Measurements from ENCODE around the gene NR6A1.
A peak's percentile ranks its signal among the peaks of the same experiment; 100 is the strongest.

The NR6A1 gene

DNA sequence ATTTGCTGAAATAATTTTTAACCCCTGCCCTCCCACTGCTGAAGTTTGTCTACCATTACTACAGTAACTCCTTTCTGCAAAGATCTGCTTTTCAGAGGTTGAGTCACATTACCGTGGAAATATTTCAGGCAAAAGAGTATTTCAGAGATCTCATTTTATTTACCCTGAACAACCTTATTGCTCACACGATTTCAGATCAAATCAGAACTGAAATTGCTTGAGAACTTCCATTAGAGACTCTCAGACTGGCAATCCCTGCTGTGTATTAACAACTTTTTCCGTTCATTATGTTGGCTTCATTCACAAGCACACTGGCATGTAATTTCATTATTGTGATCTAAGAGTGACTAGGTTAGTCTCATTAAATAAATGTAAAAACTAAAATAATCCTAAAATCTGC is 16.1 kb downstream of the NR6A1 start:
- H3K4me2 ChIP-seq (ENCODE audit: low read length), result no peak overlapping the region
- H3K27ac ChIP-seq (ENCODE audit: low read depth, low read length), result no peak overlapping the region
- no peaks in the 10 kb centered on the region for H3K9me3 ChIP-seq (ENCODE audit: control insufficient read depth, insufficient read depth, low read length)
- no peaks in the 10 kb centered on the region for H3K9me2 ChIP-seq (replicated peaks; ENCODE audit: control insufficient read depth, low read length)
- peaks cover 16% of the 10 kb centered on the region for H3K4me1 ChIP-seq (ENCODE audit: control insufficient read depth, low read length)
- H3K79me2 ChIP-seq (ENCODE audit: control insufficient read depth, low read length), result peaks cover 36% of the 10 kb centered on the region
- H3K36me3 ChIP-seq (ENCODE audit: control insufficient read depth, low read length), result no peaks in the 10 kb centered on the region
- no peaks in the 10 kb centered on the region for H3K27me3 ChIP-seq (ENCODE audit: control insufficient read depth, low read length)
- H4K20me1 ChIP-seq (ENCODE audit: control insufficient read depth, insufficient read depth, low read depth, low read length), result 0 out of 2 replicates have a peak, but pooled peaks cover 5% of the 10 kb centered on the region
- TF ChIP-seq EZH2phosphoT487 (IDR thresholded peaks at IDR 0.05; ENCODE audit: borderline replicate concordance, low read length), result no peak
- TF ChIP-seq, protein P1, sequence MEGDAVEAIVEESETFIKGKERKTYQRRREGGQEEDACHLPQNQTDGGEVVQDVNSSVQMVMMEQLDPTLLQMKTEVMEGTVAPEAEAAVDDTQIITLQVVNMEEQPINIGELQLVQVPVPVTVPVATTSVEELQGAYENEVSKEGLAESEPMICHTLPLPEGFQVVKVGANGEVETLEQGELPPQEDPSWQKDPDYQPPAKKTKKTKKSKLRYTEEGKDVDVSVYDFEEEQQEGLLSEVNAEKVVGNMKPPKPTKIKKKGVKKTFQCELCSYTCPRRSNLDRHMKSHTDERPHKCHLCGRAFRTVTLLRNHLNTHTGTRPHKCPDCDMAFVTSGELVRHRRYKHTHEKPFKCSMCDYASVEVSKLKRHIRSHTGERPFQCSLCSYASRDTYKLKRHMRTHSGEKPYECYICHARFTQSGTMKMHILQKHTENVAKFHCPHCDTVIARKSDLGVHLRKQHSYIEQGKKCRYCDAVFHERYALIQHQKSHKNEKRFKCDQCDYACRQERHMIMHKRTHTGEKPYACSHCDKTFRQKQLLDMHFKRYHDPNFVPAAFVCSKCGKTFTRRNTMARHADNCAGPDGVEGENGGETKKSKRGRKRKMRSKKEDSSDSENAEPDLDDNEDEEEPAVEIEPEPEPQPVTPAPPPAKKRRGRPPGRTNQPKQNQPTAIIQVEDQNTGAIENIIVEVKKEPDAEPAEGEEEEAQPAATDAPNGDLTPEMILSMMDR (IDR thresholded peaks at IDR 0.05; ENCODE audit: low read depth, low read length, poor library complexity, severe bottlenecking), result no peak
- H3F3A ChIP-seq (ENCODE audit: control insufficient read depth, insufficient read depth), result no peaks in the 10 kb centered on the region
- no peak overlapping the region for H3K4me3 ChIP-seq (ENCODE audit: low read length)

DNA sequence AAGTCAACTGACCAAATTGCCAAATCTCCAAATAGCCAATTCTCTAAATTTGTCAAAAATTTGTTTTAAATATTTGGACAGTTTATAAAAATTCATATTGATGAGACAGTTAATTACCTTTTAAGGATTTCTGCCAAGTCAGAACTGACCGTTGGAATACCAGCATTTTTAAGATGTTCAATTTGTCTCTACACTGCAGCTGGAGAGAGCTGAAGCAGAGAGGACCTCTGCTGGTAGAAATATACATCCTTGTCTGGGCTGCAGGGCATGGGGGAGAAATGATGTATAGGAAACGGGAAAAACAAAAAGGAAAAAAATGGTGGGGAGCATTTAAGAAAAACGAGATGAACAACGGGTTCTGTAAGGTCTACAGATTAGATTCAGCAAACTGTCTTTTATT is 16.8 kb downstream of the NR6A1 start:
- H3K9me3 ChIP-seq (ENCODE audit: control insufficient read depth, insufficient read depth, low read length), result no peaks in the 10 kb centered on the region
- no peaks in the 10 kb centered on the region for H3K9me2 ChIP-seq (replicated peaks; ENCODE audit: control insufficient read depth, low read length)
- no peak overlapping the region for H3K4me3 ChIP-seq (ENCODE audit: low read length)
- peaks cover 36% of the 10 kb centered on the region for H3K79me2 ChIP-seq (ENCODE audit: control insufficient read depth, low read length)
- peaks cover 16% of the 10 kb centered on the region for H3K4me1 ChIP-seq (ENCODE audit: control insufficient read depth, low read length)
- TF ChIP-seq, protein P1 (IDR thresholded peaks at IDR 0.05; ENCODE audit: low read depth, low read length, poor library complexity, severe bottlenecking), result peak; percentile 32
- no peak for TF ChIP-seq EZH2phosphoT487 (IDR thresholded peaks at IDR 0.05; ENCODE audit: borderline replicate concordance, low read length)
- H4K20me1 ChIP-seq (ENCODE audit: control insufficient read depth, insufficient read depth, low read depth, low read length), result 0 out of 2 replicates have a peak, but pooled peaks cover 5% of the 10 kb centered on the region
- no peak overlapping the region for H3K27ac ChIP-seq (ENCODE audit: low read depth, low read length)
- no peaks in the 10 kb centered on the region for H3F3A ChIP-seq (ENCODE audit: control insufficient read depth, insufficient read depth)
- H3K4me2 ChIP-seq (ENCODE audit: low read length), result no peak overlapping the region
- no peaks in the 10 kb centered on the region for H3K27me3 ChIP-seq (ENCODE audit: control insufficient read depth, low read length)
- no peaks in the 10 kb centered on the region for H3K36me3 ChIP-seq (ENCODE audit: control insufficient read depth, low read length)

DNA sequence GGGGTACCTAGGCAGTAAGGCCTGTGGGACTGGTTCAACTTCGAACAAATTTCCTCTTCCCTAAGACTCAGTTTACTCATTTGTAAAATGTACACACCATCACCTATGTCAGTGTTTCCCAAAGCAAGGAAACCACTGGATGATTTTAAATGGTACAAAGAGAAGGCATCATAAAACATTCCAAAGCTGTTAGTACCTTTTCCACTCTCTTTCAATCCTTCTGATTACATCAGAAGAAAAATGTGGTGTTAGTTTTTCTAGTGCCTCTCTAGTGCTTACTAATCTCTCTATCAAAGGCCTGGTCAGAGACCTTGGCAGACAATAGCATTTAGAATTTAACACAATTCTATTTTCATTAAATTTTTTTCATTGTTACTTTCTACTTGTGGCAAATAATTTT is 18.1 kb downstream of the NR6A1 start:
- no peaks in the 10 kb centered on the region for H3K9me2 ChIP-seq (replicated peaks; ENCODE audit: control insufficient read depth, low read length)
- H3K27me3 ChIP-seq (ENCODE audit: control insufficient read depth, low read length), result no peaks in the 10 kb centered on the region
- H3K36me3 ChIP-seq (ENCODE audit: control insufficient read depth, low read length), result no peaks in the 10 kb centered on the region
- no peaks in the 10 kb centered on the region for H3K9me3 ChIP-seq (ENCODE audit: control insufficient read depth, insufficient read depth, low read length)
- peaks cover 3% of the 10 kb centered on the region for H3K4me1 ChIP-seq (ENCODE audit: control insufficient read depth, low read length)
- no peaks in the 10 kb centered on the region for H4K20me1 ChIP-seq (ENCODE audit: control insufficient read depth, insufficient read depth, low read depth, low read length)
- H3K79me2 ChIP-seq (ENCODE audit: control insufficient read depth, low read length), result peaks cover 24% of the 10 kb centered on the region
- no peak for TF ChIP-seq EZH2phosphoT487 (IDR thresholded peaks at IDR 0.05; ENCODE audit: borderline replicate concordance, low read length)
- TF ChIP-seq, protein P1 (IDR thresholded peaks at IDR 0.05; ENCODE audit: low read depth, low read length, poor library complexity, severe bottlenecking), result no peak
- H3K4me2 ChIP-seq (ENCODE audit: low read length), result no peak overlapping the region
- no peak overlapping the region for H3K27ac ChIP-seq (ENCODE audit: low read depth, low read length)
- no peak overlapping the region for H3K4me3 ChIP-seq (ENCODE audit: low read length)
- no peaks in the 10 kb centered on the region for H3F3A ChIP-seq (ENCODE audit: control insufficient read depth, insufficient read depth)
